ENCODE results near the gene DNAH8.

- TF ChIP-seq EZH2 (IDR thresholded peaks at IDR 0.05; ENCODE audit: borderline replicate concordance, low read depth, low read length, severe bottlenecking) (no peak), FOS (IDR thresholded peaks at IDR 0.05; ENCODE audit: borderline replicate concordance, insufficient read depth, low read length) (no peak), POLR2A (IDR thresholded peaks at IDR 0.05; ENCODE audit: low read depth, low read length) (no peak), MYC (IDR thresholded peaks at IDR 0.05; ENCODE audit: low read depth, low read length) (no peak)
Measured at GRCh38 chr6:38882157-38882556, 167.0 kb downstream of the DNAH8 start.
